GM12878 (cell line): ENCODE results near the gene P2RX4. TPM values are rescaled to one million over a fixed set of nuclear protein-coding genes. Genes with fewer than 3 reads are reported as not detected.

ENCODE experiments used
- ATF7 ChIP-seq: fragments of 450-650 bp; IDR thresholded peaks from 2 replicates; pipeline ENCODE4 v1.6.1; 2016; ENCODE audit warnings: low read depth, mild to moderate bottlenecking
- BCLAF1 ChIP-seq: fragments of 450-650 bp; IDR thresholded peaks from 2 replicates; pipeline ENCODE4 v1.6.1; 2017; ENCODE audit warnings: antibody characterized with exemption, mild to moderate bottlenecking, moderate library complexity
- CHD1 ChIP-seq: IDR thresholded peaks from 2 replicates; pipeline ENCODE4 v1.6.1; 2012; ENCODE audit warnings: low read depth, low read length, improper control_type of control experiment
- CHD2 ChIP-seq: IDR thresholded peaks from 2 replicates; pipeline ENCODE4 v1.6.1; 2011; ENCODE audit warnings: low read depth, low read length, improper control_type of control experiment, borderline replicate concordance
- DPF2 ChIP-seq: fragments of 450-650 bp; IDR thresholded peaks from 2 replicates; pipeline ENCODE4 v1.6.1; 2017; ENCODE audit warnings: mild to moderate bottlenecking
- KAT2A ChIP-seq: conservative IDR thresholded peaks from 2 replicates; pipeline ENCODE4 v1.6.1; 2011; ENCODE audit warnings: low read depth, low read length; ENCODE audit not compliant: control insufficient read depth
- MEF2B ChIP-seq: fragments of 450-650 bp; IDR thresholded peaks from 2 replicates; pipeline ENCODE4 v1.6.1; 2018; ENCODE audit warnings: mild to moderate bottlenecking, moderate library complexity; ENCODE audit not compliant: partially characterized antibody, poor library complexity, severe bottlenecking
- MLLT1 ChIP-seq: fragments of 450-650 bp; IDR thresholded peaks from 2 replicates; pipeline ENCODE4 v1.6.1; 2016; ENCODE audit warnings: mild to moderate bottlenecking
- MTA3 ChIP-seq: IDR thresholded peaks from 2 replicates; pipeline ENCODE4 v1.6.1; 2012; ENCODE audit warnings: low read length, inconsistent platforms, borderline replicate concordance
- NFIC ChIP-seq: IDR thresholded peaks from 2 replicates; pipeline ENCODE4 v1.6.1; 2012; ENCODE audit warnings: low read depth, mild to moderate bottlenecking, inconsistent platforms, low read length, moderate library complexity
- NFXL1 ChIP-seq: fragments of 450-650 bp; IDR thresholded peaks from 2 replicates; pipeline ENCODE4 v1.6.1; 2017; ENCODE audit warnings: antibody characterized with exemption, mild to moderate bottlenecking, borderline replicate concordance
- NFYB ChIP-seq: IDR thresholded peaks from 2 replicates; pipeline ENCODE4 v1.6.1; 2011; ENCODE audit warnings: low read depth, mild to moderate bottlenecking, low read length, improper control_type of control experiment, moderate library complexity; ENCODE audit not compliant: insufficient read depth
- PAX5 ChIP-seq: IDR thresholded peaks from 2 replicates; pipeline ENCODE4 v1.6.1; 2011; ENCODE audit warnings: low read depth, low read length, borderline replicate concordance
- PKNOX1 ChIP-seq: fragments of 450-650 bp; IDR thresholded peaks from 2 replicates; pipeline ENCODE4 v1.6.1; 2016; ENCODE audit warnings: mild to moderate bottlenecking
- POLR2AphosphoS5 ChIP-seq: IDR thresholded peaks from 2 replicates; pipeline ENCODE4 v1.6.1; 2011; ENCODE audit warnings: mild to moderate bottlenecking, low read length, inconsistent platforms
- SIN3A ChIP-seq: IDR thresholded peaks from 2 replicates; pipeline ENCODE4 v1.6.1; 2012; ENCODE audit warnings: low read depth, low read length, improper control_type of control experiment
- SP1 ChIP-seq: IDR thresholded peaks from one replicate; pipeline ENCODE4 v1.6.1; 2011; ENCODE audit warnings: low read depth, low read length
- ZBED1 ChIP-seq: IDR thresholded peaks from 2 replicates; pipeline ENCODE4 v1.6.1; 2016; ENCODE audit warnings: borderline replicate concordance
- ZBTB40 ChIP-seq: fragments of 450-650 bp; IDR thresholded peaks from 2 replicates; pipeline ENCODE4 v1.6.1; 2016; ENCODE audit warnings: mild to moderate bottlenecking, moderate library complexity, borderline replicate concordance
- ZNF384 ChIP-seq: IDR thresholded peaks from 2 replicates; pipeline ENCODE4 v1.6.1; 2012; ENCODE audit warnings: low read depth, mild to moderate bottlenecking, low read length, improper control_type of control experiment, borderline replicate concordance
- polyA plus RNA-seq, 11 experiments: library from polyadenylated mRNA; depleted of rRNA in 4 of 11; unstranded in 6 of 11; stranded (reverse) in 5 of 11; fragments of >200 nt; fragmentation: Nextera tagmentation in 4 of 11; fragmentation: Illumina TruSeq in 1 of 11; extraction: Ambion mirVana in 4 of 11; extraction: Trizol in 1 of 11; gene quantifications; 1 replicate in 1 of 11; 2 replicates in 10 of 11; pipeline versions ENCODE4 v1.2.1 to v1.2.3, GENCODE V29; 2011 to 2016; ENCODE audit warnings: inconsistent platforms in 2 of 11, missing spikeins in 2 of 11, low read depth in 1 of 11
- total RNA-seq, 4 experiments: library from RNA; depleted of rRNA in 3 of 4; stranded (reverse); fragments of >200 nt in 3 of 4; fragmentation: Illumina TruSeq in 1 of 4; extraction: Trizol in 1 of 4; gene quantifications; 2 replicates each; pipeline versions ENCODE4 v1.2.1 to v1.2.3, GENCODE V29; 2013 to 2021
- TF ChIP-seq, protein P1 (sequence below): IDR thresholded peaks from 2 replicates; pipeline ENCODE4 v1.6.1; 2012; ENCODE audit warnings: low read depth, low read length, improper control_type of control experiment

The P2RX4 gene
- total and polyA plus RNA-seq, 10 of the 15 experiments (the other 5 are each of a cell fraction or from before 2014, with no cell fraction given), result 9.0 to 43.4 (median 20.5) TPM

DNA sequence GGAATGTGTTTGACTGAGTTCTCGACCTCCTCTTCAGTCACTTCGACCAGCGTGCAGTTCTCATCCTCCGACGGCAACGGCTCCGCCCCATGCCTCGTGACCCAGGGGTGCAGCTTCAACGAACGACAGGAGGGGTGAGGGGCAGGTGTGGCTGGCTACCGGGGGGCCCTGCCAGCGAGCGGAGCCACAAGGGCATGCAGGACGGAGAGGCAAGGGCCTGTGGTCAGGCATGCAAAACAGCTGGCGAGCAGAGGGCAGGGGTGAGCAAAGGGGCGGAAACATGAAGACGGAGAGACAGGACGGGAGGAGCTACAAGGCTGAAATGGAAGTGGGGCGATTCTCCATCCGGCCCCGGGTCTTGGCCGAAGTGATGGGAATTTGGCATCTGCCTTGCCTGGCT, 38.7 kb downstream of the P2RX4 start (continued):
- TF ChIP-seq MTA3, result no peak
- TF ChIP-seq CHD2, result peak; percentile 62; the same call in 1 of the 2 replicates
- 0 out of 2 replicates have a peak, but pooled peaks have one; percentile 35 for TF ChIP-seq PAX5
- no peak for TF ChIP-seq SP1
- TF ChIP-seq NFIC, result no peak
- no peak for TF ChIP-seq SIN3A
- no peak for TF ChIP-seq MEF2B
- TF ChIP-seq ZNF384, result no peak
- no peak for TF ChIP-seq NFXL1
- no peak for TF ChIP-seq CHD1
- TF ChIP-seq BCLAF1, result no peak
- 0 out of 2 replicates have a peak, but pooled peaks have one; percentile 35 for TF ChIP-seq MLLT1
- no peak for TF ChIP-seq ZBED1
- TF ChIP-seq, protein P1, sequence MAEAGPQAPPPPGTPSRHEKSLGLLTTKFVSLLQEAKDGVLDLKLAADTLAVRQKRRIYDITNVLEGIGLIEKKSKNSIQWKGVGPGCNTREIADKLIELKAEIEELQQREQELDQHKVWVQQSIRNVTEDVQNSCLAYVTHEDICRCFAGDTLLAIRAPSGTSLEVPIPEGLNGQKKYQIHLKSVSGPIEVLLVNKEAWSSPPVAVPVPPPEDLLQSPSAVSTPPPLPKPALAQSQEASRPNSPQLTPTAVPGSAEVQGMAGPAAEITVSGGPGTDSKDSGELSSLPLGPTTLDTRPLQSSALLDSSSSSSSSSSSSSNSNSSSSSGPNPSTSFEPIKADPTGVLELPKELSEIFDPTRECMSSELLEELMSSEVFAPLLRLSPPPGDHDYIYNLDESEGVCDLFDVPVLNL, result no peak
- no peak for TF ChIP-seq NFYB
- TF ChIP-seq PKNOX1, result peak; percentile 34; the same call in 1 of the 2 replicates
- TF ChIP-seq ZBTB40, result no peak
- no peak for TF ChIP-seq POLR2AphosphoS5
- TF ChIP-seq KAT2A, result no peak
- no peak for TF ChIP-seq ATF7
- no peak for TF ChIP-seq DPF2
